HG03025 (cell line): Measurements from ENCODE around the gene SFXN5.

Experiments
- ATAC-seq: cut with Tn5 transposase; IDR thresholded peaks from one replicate; pipeline ENCODE4 v1.9.1; 2021; ENCODE audit warnings: mild to moderate bottlenecking, moderate library complexity; ENCODE audit not compliant: unreplicated experiment, low FRiP score

SFXN5 gene

GRCh38 chr2:73063472-73063871, 8.0 kb downstream of the SFXN5 start:
- no peak for ATAC-seq

- no peak for ATAC-seq
Observed at GRCh38 chr2:73059106-73059505, 12.4 kb downstream of the SFXN5 start.

- ATAC-seq = no peak
Observed at GRCh38 chr2:73054980-73055379, 16.5 kb downstream of the SFXN5 start.

GRCh38 chr2:73053316-73054114, 18.0 kb downstream of the SFXN5 start:
- no peak for ATAC-seq

- ATAC-seq = no peak
Observed at GRCh38 chr2:73050121-73050545, 21.4 kb downstream of the SFXN5 start.

GRCh38 chr2:73043929-73044832, 27.3 kb downstream of the SFXN5 start:
- ATAC-seq = no peak

GRCh38 chr2:73043276-73043675, 28.2 kb downstream of the SFXN5 start:
- no peak for ATAC-seq

- ATAC-seq = no peak
Observed at GRCh38 chr2:73037947-73038585, 33.4 kb downstream of the SFXN5 start.

GRCh38 chr2:73036766-73037165, 34.7 kb downstream of the SFXN5 start:
- no peak for ATAC-seq

- no peak for ATAC-seq
Observed at GRCh38 chr2:73035899-73036711, 35.4 kb downstream of the SFXN5 start.

GRCh38 chr2:73034661-73035375, 36.7 kb downstream of the SFXN5 start:
- no peak for ATAC-seq

GRCh38 chr2:73033766-73034381, 37.6 kb downstream of the SFXN5 start:
- no peak for ATAC-seq

GRCh38 chr2:73033142-73033765, 38.3 kb downstream of the SFXN5 start:
- ATAC-seq = no peak

- no peak for ATAC-seq
Observed at GRCh38 chr2:73032702-73033097, 38.8 kb downstream of the SFXN5 start.

GRCh38 chr2:73031725-73032701, 39.5 kb downstream of the SFXN5 start:
- no peak for ATAC-seq

- no peak for ATAC-seq
Observed at GRCh38 chr2:73031095-73031678, 40.3 kb downstream of the SFXN5 start.

GRCh38 chr2:73028841-73029240, 42.7 kb downstream of the SFXN5 start:
- no peak for ATAC-seq
